GM12872 (cell line): ENCODE measurements around the gene FGR.

Experiments used
- TF ChIP-seq, protein P1 (sequence below): IDR thresholded peaks from 3 replicates; pipeline ENCODE4 v1.5.1; 2011; ENCODE audit warnings: low read depth, mild to moderate bottlenecking, low read length, moderate library complexity; ENCODE audit not compliant: insufficient read depth

Gene FGR

DNA sequence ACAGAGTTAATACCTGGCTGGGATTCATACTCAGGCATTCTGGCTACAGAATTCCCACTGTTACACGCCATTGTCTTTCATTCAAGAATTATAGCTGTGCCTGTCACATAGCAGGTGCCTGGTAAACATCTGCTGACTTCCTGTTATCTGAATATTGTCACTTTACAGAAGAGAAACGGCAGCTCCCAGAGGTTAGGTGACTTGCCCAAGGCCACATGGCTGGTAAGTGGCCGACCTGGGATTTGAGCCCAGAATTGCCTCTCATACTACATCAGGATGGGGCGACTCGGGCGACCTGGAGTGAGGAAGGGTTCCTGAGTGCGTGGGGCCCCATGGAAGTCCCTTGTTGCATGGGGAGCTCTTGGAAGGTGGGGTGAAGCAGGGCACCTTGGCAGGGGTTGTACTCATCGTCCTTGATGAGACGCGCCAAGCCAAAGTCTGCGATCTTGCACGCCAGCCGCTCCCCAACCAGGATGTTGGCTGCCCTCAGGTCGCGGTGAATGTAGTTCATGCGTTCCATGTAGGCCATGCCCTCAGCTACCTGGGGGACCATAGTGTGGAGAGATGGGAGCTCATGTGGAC, 20.9 kb downstream of the FGR start:
- TF ChIP-seq, protein P1, sequence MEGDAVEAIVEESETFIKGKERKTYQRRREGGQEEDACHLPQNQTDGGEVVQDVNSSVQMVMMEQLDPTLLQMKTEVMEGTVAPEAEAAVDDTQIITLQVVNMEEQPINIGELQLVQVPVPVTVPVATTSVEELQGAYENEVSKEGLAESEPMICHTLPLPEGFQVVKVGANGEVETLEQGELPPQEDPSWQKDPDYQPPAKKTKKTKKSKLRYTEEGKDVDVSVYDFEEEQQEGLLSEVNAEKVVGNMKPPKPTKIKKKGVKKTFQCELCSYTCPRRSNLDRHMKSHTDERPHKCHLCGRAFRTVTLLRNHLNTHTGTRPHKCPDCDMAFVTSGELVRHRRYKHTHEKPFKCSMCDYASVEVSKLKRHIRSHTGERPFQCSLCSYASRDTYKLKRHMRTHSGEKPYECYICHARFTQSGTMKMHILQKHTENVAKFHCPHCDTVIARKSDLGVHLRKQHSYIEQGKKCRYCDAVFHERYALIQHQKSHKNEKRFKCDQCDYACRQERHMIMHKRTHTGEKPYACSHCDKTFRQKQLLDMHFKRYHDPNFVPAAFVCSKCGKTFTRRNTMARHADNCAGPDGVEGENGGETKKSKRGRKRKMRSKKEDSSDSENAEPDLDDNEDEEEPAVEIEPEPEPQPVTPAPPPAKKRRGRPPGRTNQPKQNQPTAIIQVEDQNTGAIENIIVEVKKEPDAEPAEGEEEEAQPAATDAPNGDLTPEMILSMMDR, result no peak

DNA sequence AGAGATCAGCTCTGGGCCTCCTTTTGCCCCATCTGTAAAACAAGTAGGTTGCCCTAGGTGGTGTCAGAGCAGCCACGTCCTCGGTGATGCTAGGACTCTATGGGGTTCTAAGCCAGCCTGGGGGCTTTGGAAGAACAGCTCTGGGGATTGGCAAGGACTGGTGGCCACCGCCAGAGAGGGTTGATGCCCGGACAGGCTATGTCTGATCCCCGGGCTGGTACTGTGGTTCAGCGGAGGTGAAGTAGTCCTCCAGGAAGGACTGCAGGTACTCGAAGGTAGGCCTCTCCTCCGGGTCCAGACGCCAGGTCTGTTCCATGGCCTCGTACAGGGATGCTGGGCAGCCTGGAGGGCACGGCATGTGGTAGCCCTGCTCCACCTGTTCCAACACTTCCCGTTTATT, 22.3 kb downstream of the FGR start:
- TF ChIP-seq, protein P1, result no peak

DNA sequence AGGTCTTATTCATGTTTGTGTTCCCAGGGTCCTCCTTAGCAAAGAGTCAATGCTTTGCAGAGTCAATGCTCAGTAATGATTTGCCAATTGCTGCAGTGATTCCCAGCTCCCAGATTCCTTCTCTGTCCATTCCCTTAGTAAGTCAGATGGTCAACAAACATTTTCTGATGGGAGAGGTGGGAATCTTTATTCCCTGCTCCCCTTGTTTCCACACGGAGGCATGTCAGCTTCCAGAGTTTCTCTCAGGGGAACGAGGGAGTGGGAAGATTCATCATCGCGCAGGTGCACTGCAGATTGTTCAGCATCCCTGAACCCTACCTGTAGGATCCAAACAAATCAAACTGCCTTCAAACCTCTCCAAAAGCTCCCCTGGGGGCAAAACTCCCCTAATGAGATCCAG, 23.5 kb downstream of the FGR start:
- TF ChIP-seq, protein P1, result no peak

DNA sequence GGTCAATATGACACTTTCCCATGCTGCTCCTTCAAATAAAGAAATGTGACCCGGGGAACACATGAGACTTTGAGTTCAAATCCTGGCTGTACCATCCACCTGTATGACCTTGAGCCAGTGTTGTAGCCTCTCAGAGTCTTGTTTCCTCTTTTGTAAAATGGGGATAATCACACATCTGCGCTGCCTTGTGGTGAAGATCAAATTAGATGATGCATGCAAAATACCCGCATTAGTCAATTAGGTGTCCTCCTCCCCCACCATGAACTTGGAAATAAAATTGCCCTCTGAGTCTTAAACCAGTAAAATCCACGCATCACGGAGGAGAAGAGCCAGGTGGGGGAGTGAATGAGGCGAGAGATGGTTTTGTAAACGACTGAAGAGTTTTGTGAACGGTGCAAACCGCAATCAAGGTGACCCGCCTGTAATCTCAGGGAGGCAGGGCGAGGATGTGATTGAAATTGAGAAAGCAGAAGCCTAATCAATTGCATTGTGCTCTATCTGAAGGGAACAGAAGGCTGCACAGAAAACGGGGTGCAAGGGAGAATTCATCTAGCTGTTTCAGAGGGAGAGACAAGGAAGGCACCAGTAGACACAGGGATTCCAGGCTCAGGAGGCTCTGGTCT, 25.3 kb downstream of the FGR start:
- TF ChIP-seq, protein P1, result no peak

DNA sequence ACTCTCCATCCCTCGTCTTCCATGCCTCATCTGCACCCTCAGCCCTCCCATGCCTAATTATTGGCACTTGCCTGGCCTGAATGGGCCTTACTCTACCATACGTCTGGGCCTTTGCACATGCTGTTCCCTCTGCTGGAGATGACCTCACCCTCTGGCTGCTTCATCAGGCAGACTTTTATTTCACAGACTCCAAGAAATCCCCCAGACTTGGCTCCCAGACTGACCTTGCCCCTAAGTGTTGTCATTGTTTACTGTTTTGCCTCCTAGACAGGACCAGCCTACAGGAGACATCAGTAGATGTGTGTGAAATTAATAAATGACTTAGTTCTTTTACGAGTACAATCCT, 25.8 kb downstream of the FGR start:
- TF ChIP-seq, protein P1, result no peak

DNA sequence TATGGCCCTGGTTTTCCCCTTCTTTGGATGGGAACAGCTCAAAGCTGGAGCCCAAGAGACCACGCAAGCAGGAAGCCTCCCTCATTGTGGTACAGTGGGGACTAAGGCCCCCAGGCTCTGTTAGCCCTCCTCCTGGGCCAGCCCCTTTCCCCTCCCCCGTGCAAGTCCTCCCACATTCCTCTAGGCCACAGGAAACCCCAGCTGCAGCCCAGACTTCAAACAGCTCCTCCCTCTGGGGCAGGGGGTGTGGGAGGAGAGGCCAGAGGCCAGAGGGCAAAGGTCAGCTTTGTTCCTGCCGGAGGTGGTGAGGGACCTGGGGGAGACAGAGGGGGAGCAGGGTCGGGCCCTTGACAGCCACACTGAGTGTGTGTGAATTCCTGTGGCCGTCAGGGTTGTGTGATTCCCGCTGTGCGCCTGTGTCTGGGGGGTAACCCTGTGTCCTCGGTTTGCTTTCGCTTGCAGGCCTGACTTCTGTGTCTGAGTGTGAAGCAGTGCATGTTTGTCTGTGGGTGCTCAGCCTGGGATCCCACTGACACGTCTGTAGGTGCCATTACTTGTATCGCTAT, 27.7 kb downstream of the FGR start:
- TF ChIP-seq, protein P1, result no peak

DNA sequence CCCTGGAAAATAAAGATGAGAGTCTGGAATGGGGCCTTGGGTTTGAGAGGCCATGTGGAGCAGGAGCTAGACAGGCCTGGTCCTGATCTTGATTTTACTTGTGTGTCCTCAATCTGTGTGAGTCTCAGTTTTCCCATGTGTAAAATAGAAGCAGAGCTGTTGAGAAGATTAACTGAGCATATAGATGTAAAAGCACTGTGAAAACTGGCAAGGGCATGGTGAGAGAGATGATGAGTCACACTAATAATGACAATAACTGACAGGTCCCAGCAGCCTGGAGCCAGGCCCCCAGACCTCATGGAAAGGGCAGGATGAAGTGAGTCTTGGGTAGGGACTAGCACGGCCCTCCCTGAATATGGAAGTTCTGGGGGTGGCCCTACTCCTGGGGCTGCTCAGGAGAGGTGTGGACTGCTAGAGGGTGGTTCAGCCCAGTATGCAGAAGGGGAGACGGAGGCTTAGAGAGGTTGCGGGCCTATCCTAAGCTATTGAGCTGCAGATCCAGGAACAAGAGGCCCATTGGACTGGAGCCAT, 28.2 kb downstream of the FGR start:
- TF ChIP-seq, protein P1, result no peak
